Esophagus muscularis mucosa (tissue), 3 donors: ENCODE data around the gene RANBP17.

ENCODE experiments used
- POLR2A ChIP-seq: fragments of 450-650 bp; IDR thresholded peaks from one replicate; pipeline ENCODE4 v1.6.1; 2017; ENCODE audit warnings: antibody characterized with exemption, moderate library complexity, mild to moderate bottlenecking, low read depth
- POLR2AphosphoS5 ChIP-seq, 2 donors: sonication (generic); formaldehyde crosslinking; IDR thresholded peaks; one replicate each; pipeline ENCODE4 v1.6.1; 2017; ENCODE audit warnings: antibody characterized with exemption in 2 of 2
- TF ChIP-seq, protein P1 (sequence below), 3 experiments: fragments of 200-600 bp in 2 of 3; fragments of 450-650 bp in 1 of 3; sonication (generic) in 2 of 3; IDR thresholded peaks; one replicate each; pipeline ENCODE4 v1.5.1; 2017 to 2019; ENCODE audit warnings: antibody characterized with exemption in 3 of 3, mild to moderate bottlenecking in 2 of 3, moderate library complexity in 1 of 3

DNA sequence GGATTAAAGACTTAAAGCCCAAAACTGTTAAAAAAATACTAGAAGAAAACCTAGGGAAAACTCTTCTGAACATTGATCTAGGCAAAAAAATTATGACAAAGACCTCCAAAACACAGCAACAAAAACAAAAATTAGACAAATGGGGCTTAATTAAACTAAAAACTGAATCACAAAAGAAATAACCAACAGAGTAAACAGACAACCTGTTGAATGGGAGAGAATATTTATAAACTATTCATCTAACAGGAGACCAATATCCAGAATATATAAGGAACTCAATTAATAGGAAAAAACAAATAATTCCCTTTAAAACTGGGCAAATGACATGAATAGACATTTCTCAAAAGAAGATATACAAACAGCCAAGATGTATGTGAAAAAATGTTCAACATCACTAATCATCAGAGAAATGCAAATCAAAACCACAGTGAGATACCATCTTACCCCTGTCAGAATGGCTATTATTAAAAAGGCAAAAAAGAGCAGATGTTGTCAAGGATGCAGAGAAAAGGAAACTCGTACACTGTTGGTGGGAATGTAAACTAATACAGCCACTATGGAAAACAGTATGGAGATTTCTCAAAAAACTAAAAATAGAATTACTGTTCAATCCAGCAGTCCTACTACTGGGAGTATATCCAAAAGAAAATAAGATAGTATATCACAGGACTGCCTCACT is 397.1 kb downstream of the RANBP17 start:
- TF ChIP-seq, protein P1, sequence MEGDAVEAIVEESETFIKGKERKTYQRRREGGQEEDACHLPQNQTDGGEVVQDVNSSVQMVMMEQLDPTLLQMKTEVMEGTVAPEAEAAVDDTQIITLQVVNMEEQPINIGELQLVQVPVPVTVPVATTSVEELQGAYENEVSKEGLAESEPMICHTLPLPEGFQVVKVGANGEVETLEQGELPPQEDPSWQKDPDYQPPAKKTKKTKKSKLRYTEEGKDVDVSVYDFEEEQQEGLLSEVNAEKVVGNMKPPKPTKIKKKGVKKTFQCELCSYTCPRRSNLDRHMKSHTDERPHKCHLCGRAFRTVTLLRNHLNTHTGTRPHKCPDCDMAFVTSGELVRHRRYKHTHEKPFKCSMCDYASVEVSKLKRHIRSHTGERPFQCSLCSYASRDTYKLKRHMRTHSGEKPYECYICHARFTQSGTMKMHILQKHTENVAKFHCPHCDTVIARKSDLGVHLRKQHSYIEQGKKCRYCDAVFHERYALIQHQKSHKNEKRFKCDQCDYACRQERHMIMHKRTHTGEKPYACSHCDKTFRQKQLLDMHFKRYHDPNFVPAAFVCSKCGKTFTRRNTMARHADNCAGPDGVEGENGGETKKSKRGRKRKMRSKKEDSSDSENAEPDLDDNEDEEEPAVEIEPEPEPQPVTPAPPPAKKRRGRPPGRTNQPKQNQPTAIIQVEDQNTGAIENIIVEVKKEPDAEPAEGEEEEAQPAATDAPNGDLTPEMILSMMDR (IDR thresholded peaks at IDR 0.05): no peak
- TF ChIP-seq POLR2A (no peak), POLR2AphosphoS5 (IDR thresholded peaks at IDR 0.05) (no peak)
